ENCODE measurements around the gene ABI3BP.

- TF ChIP-seq POLR2A (IDR thresholded peaks at IDR 0.05; ENCODE audit: low read length) (no peak), GATA1 (IDR thresholded peaks at IDR 0.05; ENCODE audit: low read depth, low read length) (no peak)
Observed at GRCh38 chr3:100927775-100928174, 65.4 kb downstream of the ABI3BP start.
